ENCODE data around the gene PBX1.

PBX1 gene

GRCh38 chr1:164608651-164609057 lies 49.7 kb downstream of the PBX1 start:
- H3K27me3 ChIP-seq (ENCODE audit: control insufficient read depth in 1 of 2, insufficient read depth in 2 of 2, low read length in 2 of 2), result no peaks in the 10 kb centered on the region
- H3K4me3 ChIP-seq (ENCODE audit: low read depth in 1 of 2, low read length in 2 of 2), result no peak overlapping the region
- no peak overlapping the region for H3K27ac ChIP-seq (ENCODE audit: low read depth, low read length)
- no peaks in the 10 kb centered on the region for H3K9me3 ChIP-seq (ENCODE audit: low read length)
- no peaks in the 10 kb centered on the region for H3K36me3 ChIP-seq (ENCODE audit: insufficient read depth, low read length)
- peaks cover 89% of the 10 kb centered on the region for H3K4me1 ChIP-seq (ENCODE audit: insufficient read depth, low read length)
- no peak overlapping the region for H3K9ac ChIP-seq (ENCODE audit: low read length)

GRCh38 chr1:164609089-164609488 lies 50.1 kb downstream of the PBX1 start:
- Histone ChIP-seq H3K4me1 (ENCODE audit: insufficient read depth, low read length) (peaks cover 92% of the 10 kb centered on the region), H3K9me3 (ENCODE audit: low read length) (no peaks in the 10 kb centered on the region), H3K27ac (ENCODE audit: low read depth, low read length) (peak overlapping the region; percentile 25), H3K9ac (ENCODE audit: low read length) (no peak overlapping the region), H3K4me3 (ENCODE audit: low read depth in 1 of 2, low read length in 2 of 2) (no peak overlapping the region), H3K36me3 (ENCODE audit: insufficient read depth, low read length) (no peaks in the 10 kb centered on the region), H3K27me3 (ENCODE audit: control insufficient read depth in 1 of 2, insufficient read depth in 2 of 2, low read length in 2 of 2) (no peaks in the 10 kb centered on the region)

DNA sequence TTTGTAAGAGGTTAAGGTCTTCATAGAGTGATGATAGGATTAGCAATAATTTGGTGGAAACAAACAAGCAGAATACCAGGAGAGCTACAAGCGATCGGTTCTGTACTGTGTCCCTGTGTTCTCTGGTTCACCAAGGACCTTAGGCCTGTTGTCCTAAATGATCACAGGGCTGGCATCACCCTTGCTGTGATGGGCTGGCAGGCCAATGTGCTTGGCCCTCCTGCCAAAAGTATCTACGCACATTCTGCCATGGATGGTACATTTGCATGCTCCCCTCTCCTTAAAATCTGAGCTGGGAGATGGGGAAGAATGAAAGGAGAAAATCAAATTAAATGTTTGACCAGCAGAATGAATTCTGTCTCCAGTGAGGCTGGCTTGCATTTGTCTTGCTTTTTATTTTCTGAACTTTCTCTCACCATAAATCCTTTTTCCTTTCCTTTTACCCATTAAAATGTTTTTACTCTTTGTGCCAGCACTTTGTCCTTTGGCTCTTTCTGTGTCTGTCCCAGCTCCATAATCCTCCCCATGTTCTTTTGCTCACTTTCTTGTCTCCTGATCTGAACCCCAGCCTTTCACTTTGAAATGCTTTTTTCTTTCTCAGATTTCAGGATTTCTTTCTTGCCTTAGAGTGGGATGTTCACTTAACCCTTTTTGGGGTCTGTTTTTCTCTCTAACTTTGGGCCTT lies 51.7 kb downstream of the PBX1 start:
- no peak overlapping the region for H3K4me3 ChIP-seq (ENCODE audit: low read depth in 1 of 2, low read length in 2 of 2)
- H3K36me3 ChIP-seq (ENCODE audit: insufficient read depth, low read length), result no peaks in the 10 kb centered on the region
- H3K9me3 ChIP-seq (ENCODE audit: low read length), result no peaks in the 10 kb centered on the region
- peaks cover 88% of the 10 kb centered on the region for H3K4me1 ChIP-seq (ENCODE audit: insufficient read depth, low read length)
- no peak overlapping the region for H3K9ac ChIP-seq (ENCODE audit: low read length)
- H3K27ac ChIP-seq (ENCODE audit: low read depth, low read length), result no peak overlapping the region
- no peaks in the 10 kb centered on the region for H3K27me3 ChIP-seq (ENCODE audit: control insufficient read depth in 1 of 2, insufficient read depth in 2 of 2, low read length in 2 of 2)

DNA sequence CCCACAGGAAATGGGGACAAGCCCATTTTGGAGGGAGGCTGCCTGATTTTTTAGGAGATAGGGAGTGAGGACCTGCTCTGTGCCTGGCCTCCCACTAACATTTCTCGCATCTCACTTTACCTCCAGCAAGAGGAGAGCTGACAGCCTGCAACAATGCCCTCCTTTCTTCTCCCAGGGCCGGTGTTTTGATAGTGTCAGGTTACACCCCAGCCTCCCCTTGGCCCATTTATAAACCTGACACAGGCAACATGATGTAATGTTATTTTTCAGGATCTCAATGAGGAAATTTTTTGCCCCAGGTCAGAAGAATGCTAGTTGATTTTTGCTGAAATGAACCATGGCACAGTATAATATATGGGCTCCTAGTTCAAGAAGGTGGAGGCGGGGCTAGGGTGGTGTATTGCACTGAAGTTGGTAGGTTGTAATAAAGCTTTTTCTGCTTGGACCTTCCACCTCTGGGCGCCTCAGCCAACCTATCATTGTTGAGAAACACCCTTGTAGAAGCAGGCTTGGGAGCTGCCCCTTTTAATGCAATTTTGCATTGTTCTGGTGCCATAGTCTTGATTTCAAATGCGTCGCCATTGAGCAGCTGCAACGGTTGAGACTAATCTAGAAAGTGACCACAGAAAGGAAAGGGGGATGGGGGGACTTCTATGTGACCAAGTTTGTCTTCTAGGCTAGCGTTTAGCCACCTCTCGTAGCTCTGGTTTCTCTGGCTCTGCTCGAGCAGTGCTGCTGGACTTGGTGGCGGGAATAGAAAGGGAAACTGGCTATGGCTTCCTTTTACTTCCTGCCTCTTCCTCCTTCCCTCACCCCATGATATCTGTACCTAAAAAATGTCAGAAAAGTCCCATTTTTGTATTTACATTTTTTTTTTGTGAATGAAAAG lies 53.0 kb downstream of the PBX1 start:
- Histone ChIP-seq H3K4me1 (ENCODE audit: insufficient read depth, low read length) (peaks cover 93% of the 10 kb centered on the region), H3K4me3 (ENCODE audit: low read depth in 1 of 2, low read length in 2 of 2) (peak overlapping the region in 1 of 2 donors; percentile 13), H3K27me3 (ENCODE audit: control insufficient read depth in 1 of 2, insufficient read depth in 2 of 2, low read length in 2 of 2) (no peaks in the 10 kb centered on the region), H3K9ac (ENCODE audit: low read length) (no peak overlapping the region), H3K36me3 (ENCODE audit: insufficient read depth, low read length) (no peaks in the 10 kb centered on the region), H3K9me3 (ENCODE audit: low read length) (no peaks in the 10 kb centered on the region), H3K27ac (ENCODE audit: low read depth, low read length) (peak overlapping the region; percentile 51)

GRCh38 chr1:164613176-164613575 lies 54.2 kb downstream of the PBX1 start:
- H3K36me3 ChIP-seq (ENCODE audit: insufficient read depth, low read length), result no peaks in the 10 kb centered on the region
- no peak overlapping the region for H3K4me3 ChIP-seq (ENCODE audit: low read depth in 1 of 2, low read length in 2 of 2)
- H3K9ac ChIP-seq (ENCODE audit: low read length), result no peak overlapping the region
- no peaks in the 10 kb centered on the region for H3K27me3 ChIP-seq (ENCODE audit: control insufficient read depth in 1 of 2, insufficient read depth in 2 of 2, low read length in 2 of 2)
- H3K4me1 ChIP-seq (ENCODE audit: insufficient read depth, low read length), result peaks cover 93% of the 10 kb centered on the region
- no peaks in the 10 kb centered on the region for H3K9me3 ChIP-seq (ENCODE audit: low read length)
- H3K27ac ChIP-seq (ENCODE audit: low read depth, low read length), result peak overlapping the region; percentile 17

DNA sequence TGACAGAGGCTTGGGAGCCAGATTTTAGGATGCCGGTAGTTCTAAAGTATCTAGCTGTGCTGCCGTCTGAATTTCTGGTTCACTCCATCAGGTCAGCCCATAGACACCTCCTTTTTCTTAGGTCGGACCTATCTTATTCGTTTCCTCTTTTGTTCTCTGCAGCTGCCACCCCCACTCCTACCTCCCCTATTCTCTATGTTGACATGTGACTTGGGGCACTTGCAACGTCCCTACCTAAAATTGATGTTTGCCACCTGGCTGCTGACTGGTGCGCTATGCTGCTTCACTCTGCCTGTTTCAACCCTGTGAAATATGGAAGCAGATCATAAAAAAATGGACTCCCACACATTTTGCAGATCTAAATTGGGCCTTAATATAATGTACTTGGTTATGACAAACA lies 55.3 kb downstream of the PBX1 start:
- no peak overlapping the region for H3K9ac ChIP-seq (ENCODE audit: low read length)
- no peaks in the 10 kb centered on the region for H3K27me3 ChIP-seq (ENCODE audit: control insufficient read depth in 1 of 2, insufficient read depth in 2 of 2, low read length in 2 of 2)
- H3K36me3 ChIP-seq (ENCODE audit: insufficient read depth, low read length), result no peaks in the 10 kb centered on the region
- H3K4me3 ChIP-seq (ENCODE audit: low read depth in 1 of 2, low read length in 2 of 2), result no peak overlapping the region
- H3K9me3 ChIP-seq (ENCODE audit: low read length), result no peaks in the 10 kb centered on the region
- H3K27ac ChIP-seq (ENCODE audit: low read depth, low read length), result no peak overlapping the region
- peaks cover 94% of the 10 kb centered on the region for H3K4me1 ChIP-seq (ENCODE audit: insufficient read depth, low read length)

GRCh38 chr1:164617377-164618201 lies 58.6 kb downstream of the PBX1 start:
- Histone ChIP-seq H3K27ac (ENCODE audit: low read depth, low read length) (peak overlapping the region; percentile 56), H3K4me1 (ENCODE audit: insufficient read depth, low read length) (peaks cover 84% of the 10 kb centered on the region), H3K4me3 (ENCODE audit: low read depth in 1 of 2, low read length in 2 of 2) (peak overlapping the region in 1 of 2 donors; percentile 3), H3K9ac (ENCODE audit: low read length) (no peak overlapping the region), H3K36me3 (ENCODE audit: insufficient read depth, low read length) (no peaks in the 10 kb centered on the region), H3K27me3 (ENCODE audit: control insufficient read depth in 1 of 2, insufficient read depth in 2 of 2, low read length in 2 of 2) (no peaks in the 10 kb centered on the region), H3K9me3 (ENCODE audit: low read length) (no peaks in the 10 kb centered on the region)

DNA sequence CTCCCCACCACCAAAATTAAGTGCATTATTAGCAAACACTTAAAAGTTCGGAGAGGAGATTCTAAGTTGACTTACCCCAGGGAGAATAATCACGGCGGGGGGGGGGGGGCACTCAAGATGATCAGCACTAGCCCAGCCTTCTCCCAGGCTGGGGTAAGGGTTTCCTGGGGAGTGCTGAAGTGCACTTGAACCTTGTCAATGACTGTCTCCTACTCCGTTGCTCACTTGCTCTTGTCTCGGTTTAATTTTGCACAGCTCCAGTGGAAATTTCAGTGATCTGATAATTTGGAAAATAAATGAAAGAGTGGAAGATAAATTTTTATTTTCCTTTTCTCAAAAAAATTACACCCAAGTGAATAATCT lies 59.2 kb downstream of the PBX1 start:
- H3K9me3 ChIP-seq (ENCODE audit: low read length), result no peaks in the 10 kb centered on the region
- no peak overlapping the region for H3K4me3 ChIP-seq (ENCODE audit: low read depth in 1 of 2, low read length in 2 of 2)
- peak overlapping the region; percentile 56 for H3K27ac ChIP-seq (ENCODE audit: low read depth, low read length)
- no peaks in the 10 kb centered on the region for H3K27me3 ChIP-seq (ENCODE audit: control insufficient read depth in 1 of 2, insufficient read depth in 2 of 2, low read length in 2 of 2)
- no peaks in the 10 kb centered on the region for H3K36me3 ChIP-seq (ENCODE audit: insufficient read depth, low read length)
- H3K9ac ChIP-seq (ENCODE audit: low read length), result no peak overlapping the region
- peaks cover 84% of the 10 kb centered on the region for H3K4me1 ChIP-seq (ENCODE audit: insufficient read depth, low read length)

- H3K4me3 ChIP-seq (ENCODE audit: low read depth in 1 of 2, low read length in 2 of 2), result no peak overlapping the region
- peaks cover 81% of the 10 kb centered on the region for H3K4me1 ChIP-seq (ENCODE audit: insufficient read depth, low read length)
- no peak overlapping the region for H3K27ac ChIP-seq (ENCODE audit: low read depth, low read length)
- no peak overlapping the region for H3K9ac ChIP-seq (ENCODE audit: low read length)
- no peaks in the 10 kb centered on the region for H3K36me3 ChIP-seq (ENCODE audit: insufficient read depth, low read length)
- no peaks in the 10 kb centered on the region for H3K9me3 ChIP-seq (ENCODE audit: low read length)
- H3K27me3 ChIP-seq (ENCODE audit: control insufficient read depth in 1 of 2, insufficient read depth in 2 of 2, low read length in 2 of 2), result no peaks in the 10 kb centered on the region
Observed at GRCh38 chr1:164619006-164619784, 60.2 kb downstream of the PBX1 start.

DNA sequence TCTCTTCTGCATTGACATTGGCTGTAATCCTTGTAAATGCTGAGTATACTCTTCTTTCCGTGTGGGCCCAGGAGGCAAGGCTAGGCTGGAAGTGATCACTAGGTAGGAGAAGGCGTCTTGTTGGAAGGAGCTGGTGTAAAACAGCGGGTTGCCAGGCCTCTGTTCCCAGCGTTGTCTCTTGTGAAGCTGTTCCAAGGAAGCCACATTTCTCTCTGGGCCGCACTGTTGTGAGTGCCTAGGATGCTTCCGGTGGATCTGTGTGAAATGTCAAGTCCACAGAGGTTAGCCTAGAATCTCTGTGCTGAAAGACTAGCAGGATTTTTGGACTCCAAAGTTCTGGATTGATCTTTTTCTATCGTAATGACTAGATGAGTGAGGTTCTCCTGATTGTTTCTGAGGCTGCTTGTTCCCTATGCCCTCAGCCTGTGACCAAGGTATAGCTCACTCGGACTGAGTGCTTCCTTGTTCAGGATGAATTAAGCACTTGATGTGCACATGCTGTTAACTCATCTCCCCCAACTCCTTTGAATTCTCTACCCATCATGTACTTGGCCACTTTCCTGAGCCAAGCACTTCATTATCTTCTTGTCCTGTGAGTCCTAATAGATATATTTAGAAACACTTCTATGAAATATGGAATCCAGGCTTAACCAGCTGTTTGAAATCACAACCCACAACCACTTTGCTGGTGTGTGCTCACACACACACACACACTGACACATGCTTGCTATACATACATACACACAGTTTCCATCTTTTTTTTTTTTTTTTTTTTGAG lies 63.3 kb downstream of the PBX1 start:
- H3K27ac ChIP-seq (ENCODE audit: low read depth, low read length), result peak overlapping the region; percentile 39
- H3K4me3 ChIP-seq (ENCODE audit: low read depth in 1 of 2, low read length in 2 of 2), result no peak overlapping the region
- no peaks in the 10 kb centered on the region for H3K27me3 ChIP-seq (ENCODE audit: control insufficient read depth in 1 of 2, insufficient read depth in 2 of 2, low read length in 2 of 2)
- H3K9ac ChIP-seq (ENCODE audit: low read length), result no peak overlapping the region
- no peaks in the 10 kb centered on the region for H3K9me3 ChIP-seq (ENCODE audit: low read length)
- no peaks in the 10 kb centered on the region for H3K36me3 ChIP-seq (ENCODE audit: insufficient read depth, low read length)
- peaks cover 75% of the 10 kb centered on the region for H3K4me1 ChIP-seq (ENCODE audit: insufficient read depth, low read length)
